NK-92 (cell line): Measurements from ENCODE around the gene TCF12.

Source experiments
- DNase-seq: peaks from one replicate; lab custom pipeline; 2025; ENCODE audit not compliant: unreplicated experiment; lab: John Stamatoyannopoulos, UW

TCF12 gene

DNA sequence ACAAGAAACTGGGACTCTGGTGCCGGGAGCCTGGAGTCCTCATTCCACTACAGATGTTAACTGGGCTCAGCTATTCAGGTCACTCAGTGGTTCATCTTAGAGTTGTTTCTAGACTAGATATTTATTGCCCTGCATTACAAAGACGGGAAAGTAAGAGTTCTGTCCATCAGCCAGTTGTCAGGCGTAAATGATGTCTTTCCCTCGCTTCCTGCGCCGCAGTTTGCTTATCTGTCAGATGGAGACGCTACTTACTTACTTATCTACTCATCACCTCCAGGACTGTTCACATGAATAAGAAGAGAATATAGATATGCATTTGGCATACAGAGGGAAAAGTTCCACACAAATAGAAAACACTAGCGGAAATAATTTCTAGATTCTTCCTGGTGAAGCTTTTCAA lies 410.0 kb downstream of the TCF12 start:
- no peak for DNase-seq

DNA sequence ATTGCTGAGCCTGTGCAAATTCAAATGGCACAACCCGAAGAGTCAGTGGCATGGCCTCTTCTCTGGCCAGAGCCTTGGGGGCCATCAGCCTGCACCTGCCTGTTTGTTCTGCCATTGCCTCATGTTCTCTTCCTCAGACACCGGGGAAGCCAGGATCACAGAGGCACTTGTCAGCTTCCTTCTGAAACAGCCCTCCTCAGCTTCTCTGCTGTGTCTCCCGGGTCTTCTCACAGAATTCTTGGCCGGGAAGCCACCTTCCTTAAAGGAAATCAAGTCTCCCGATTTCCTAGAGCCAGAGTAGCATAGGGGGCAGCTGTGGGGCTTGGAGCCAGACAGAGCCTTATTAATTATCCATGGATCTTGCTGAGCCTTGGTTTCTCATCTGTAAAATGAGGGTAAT lies 410.5 kb downstream of the TCF12 start:
- no peak for DNase-seq

- DNase-seq, result no peak
These were observed 411.3 kb downstream of the TCF12 start for GRCh38 chr15:57329582-57330367.

DNA sequence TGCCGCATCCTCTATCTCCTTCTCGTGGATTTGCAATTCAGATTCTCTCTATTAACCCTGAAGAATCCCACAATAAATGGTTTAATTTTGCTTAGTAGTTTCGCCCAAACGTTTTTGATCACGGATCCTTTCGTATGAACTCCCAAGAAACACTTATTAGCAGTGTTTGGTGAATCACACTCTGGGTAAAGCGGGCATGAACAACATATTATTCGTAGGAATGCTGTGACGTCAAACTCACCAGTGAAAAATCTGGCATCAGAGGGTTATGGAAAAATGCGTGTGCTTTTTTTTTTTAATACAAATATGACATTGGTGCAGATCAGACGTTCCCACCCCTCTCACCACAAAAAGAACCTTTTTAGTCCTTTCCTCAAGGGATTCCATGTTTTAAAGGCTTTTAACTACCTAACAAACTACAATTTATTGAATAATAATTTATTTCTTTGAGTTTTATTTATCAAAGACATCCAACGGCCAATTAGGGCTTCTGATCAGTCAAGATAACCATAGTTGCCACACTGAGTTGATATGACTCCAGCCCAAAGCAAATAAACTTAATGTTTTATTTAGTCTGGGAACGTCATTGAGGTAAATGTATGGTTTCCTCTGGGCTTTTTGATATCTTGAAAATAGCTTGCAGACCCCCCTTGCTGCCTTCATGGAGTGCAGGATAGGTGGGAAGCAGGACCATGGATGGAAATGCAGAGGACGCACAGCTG lies 412.3 kb downstream of the TCF12 start:
- no peak for DNase-seq

- no peak for DNase-seq
These were observed 413.9 kb downstream of the TCF12 start for GRCh38 chr15:57332326-57332725.

DNA sequence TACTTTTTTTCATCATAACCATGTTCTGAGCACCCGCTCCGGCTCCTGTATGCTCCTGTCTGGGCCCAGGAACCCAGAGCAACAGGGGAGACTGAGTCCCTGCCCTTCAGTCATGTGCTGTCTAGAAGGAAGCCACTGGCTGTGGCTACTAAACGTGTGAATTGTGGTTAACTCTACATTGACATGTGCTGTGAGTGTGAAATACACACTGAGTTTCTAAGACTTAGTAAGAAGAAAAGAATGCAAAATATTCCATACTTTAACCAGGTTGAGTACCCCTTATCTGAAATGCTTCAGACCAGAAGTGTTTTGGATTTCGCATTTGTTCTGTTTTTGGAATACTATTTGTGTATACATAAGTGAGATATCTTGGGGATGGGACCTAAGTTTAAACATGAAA lies 415.0 kb downstream of the TCF12 start:
- DNase-seq, result no peak

DNA sequence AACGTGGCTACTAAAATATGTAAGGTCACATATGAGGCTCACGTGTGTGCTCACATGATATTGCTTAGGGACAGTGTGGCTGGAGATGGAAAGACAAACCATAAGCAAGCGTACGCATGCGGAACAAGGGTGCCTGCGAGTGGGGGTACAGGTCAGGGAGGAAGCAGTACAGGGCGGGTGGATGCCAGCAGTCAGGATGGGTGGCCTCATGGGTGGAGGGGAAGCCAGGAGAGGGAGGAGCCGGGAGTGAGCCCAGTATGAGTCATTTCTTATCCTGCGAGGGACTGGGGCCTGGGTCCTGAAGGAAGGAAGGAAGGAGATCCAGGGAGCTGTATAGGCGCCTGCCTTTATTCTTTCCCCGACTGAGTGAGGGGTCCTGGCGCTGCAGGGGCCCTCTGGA lies 415.8 kb downstream of the TCF12 start:
- DNase-seq, result no peak

- no peak for DNase-seq
These were observed 416.9 kb downstream of the TCF12 start for GRCh38 chr15:57335293-57335715.

GRCh38 chr15:57335719-57336118 lies 417.3 kb downstream of the TCF12 start:
- DNase-seq, result no peak

DNA sequence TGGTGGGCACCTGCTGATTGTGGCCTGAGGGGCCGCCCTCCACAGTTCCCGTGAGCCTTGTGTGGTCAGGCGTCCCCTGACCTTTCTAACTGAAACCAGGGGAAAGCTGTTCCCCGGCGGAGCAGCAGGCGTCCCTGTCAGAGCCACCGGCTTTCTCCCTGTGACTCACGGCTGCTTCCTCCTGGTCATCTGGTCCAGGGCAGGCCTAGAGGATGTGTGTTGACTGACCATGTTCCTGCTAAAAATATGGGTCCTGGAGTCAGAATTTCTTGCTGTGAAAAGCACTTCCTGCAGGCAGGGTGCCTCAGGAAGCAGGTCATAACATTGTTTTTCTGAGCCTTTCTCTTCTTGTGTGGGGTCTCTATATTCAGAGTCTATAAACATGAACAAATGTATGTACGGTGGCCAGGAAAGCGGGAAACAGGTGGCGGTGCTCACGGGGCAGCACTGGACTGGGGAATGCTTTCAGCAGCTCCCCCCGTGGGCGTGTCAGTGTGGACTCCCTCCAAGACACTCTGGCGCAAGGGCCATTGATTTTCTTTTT lies 419.5 kb downstream of the TCF12 start:
- DNase-seq, result no peak

- DNase-seq, result no peak
These were observed 420.9 kb downstream of the TCF12 start for GRCh38 chr15:57339321-57339720.
